HG03139 (cell line): ENCODE measurements around the gene PCDHGB4.
A peak's percentile ranks its signal among the peaks of the same experiment; 100 is the strongest.
"Not testable (repeated sequence)": the region's sequence is repeated elsewhere in the genome, so short reads cannot be mapped to it uniquely, and the experiment has no call there.

Source experiments
- ATAC-seq: cut with Tn5 transposase; IDR thresholded peaks from one replicate; pipeline ENCODE4 v1.9.1; 2021; ENCODE audit not compliant: unreplicated experiment

Gene PCDHGB4

DNA sequence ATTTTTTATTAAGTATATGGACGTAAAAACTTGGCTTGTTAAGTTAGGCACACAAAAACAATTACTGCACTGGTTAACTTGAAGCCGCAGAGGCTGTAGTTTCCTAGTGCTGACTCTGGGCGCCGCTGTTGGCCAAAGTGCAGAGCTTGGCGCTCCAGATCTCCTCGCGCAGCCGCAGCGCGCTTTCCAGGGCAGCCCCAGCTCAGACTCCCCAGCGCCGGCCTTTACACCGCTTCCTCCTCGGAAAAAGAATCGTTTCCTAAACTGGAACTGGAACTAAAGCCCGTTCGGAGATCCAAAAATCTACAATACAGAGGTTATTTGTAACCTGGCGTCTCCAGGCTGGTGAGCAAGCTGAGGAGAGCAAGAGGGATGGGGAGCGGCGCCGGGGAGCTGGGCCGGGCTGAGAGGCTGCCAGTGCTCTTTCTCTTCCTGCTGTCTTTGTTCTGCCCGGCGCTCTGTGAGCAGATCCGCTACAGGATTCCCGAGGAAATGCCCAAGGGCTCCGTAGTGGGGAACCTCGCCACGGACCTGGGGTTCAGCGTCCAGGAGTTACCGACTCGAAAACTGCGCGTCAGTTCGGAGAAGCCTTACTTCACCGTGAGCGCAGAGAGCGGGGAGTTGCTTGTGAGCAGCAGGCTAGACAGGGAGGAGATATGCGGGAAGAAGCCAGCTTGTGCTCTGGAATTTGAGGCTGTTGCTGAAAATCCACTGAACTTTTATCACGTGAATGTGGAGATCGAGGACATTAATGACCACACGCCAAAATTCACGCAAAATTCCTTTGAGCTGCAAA lies 10.5 kb downstream of the PCDHGB4 start, which contains the start of gene PCDHGB5:
Gene PCDHGB5, plus strand, starts transcription at position 192 of the 796 bp plus-strand sequence. Its CDS starts 181 bp downstream, at position 373.
- not testable (repeated sequence) for ATAC-seq

DNA sequence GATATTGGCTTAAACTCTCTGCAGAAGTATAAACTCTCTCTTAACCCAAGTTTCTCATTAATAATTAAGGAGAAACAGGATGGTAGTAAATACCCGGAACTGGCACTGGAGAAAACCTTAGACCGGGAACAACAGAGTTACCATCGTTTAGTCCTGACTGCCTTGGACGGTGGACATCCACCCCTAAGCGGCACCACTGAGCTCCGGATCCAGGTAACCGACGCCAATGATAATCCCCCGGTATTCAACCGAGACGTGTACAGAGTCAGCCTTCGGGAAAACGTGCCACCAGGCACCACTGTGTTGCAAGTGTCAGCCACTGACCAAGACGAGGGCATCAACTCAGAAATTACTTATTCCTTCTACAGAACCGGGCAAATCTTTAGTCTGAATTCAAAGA lies 11.1 kb downstream of the PCDHGB4 start:
- no peak for ATAC-seq

DNA sequence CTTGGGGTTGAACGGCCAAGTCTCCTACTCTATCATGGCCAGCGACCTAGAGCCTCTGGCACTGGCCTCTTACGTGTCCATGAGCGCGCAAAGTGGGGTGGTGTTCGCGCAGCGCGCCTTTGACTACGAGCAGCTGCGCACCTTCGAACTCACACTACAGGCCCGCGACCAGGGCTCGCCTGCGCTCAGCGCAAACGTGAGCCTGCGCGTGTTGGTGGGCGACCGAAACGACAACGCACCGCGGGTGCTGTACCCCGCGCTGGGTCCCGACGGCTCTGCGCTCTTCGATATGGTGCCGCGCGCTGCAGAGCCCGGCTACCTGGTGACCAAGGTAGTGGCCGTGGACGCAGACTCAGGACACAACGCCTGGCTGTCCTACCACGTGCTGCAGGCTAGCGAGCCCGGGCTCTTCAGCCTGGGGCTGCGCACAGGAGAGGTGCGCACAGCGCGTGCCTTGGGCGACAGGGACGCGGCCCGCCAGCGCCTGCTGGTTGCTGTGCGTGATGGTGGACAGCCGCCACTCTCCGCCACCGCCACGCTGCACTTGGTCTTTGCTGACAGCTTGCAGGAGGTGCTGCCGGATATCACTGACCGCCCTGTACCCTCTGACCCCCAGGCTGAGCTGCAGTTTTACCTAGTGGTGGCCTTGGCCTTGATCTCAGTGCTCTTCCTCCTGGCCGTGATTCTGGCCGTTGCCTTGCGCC lies 12.2 kb downstream of the PCDHGB4 start:
- no peak for ATAC-seq

DNA sequence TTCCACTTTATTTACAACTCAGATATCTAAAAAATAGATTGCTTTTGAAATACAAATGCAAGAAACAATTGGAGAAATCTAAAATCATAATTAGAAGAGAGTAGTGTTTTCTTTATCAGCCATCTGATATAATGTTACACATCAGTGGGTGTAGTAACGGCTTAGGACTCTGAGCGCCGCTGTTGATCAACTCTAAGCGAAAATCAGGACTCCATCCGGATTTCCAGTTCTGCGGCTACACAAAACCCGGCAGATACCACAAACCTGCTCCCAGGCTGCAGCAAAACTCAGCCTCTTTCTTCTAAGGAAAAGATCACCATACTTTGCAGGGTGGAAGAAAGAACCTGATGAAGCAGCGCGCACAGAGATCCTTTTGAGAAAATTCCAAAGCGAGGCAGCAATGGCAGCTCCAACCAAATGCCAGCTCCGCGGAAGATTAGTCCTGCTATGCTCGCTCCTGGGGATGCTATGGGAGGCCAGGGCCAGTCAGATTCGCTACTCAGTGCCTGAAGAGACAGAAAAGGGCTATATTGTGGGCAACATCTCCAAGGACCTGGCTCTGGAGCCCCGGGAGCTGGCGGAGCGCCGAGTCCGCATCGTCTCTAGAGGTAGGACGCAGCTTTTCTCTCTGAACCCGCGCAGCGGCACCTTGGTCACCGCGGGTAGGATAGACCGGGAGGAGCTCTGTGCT lies 15.2 kb downstream of the PCDHGB4 start, which contains the start of gene PCDHGA9:
Gene PCDHGA9, plus strand, starts transcription at position 226 of the 691 bp plus-strand sequence. Its CDS starts 175 bp downstream, at position 401.
- no peak for ATAC-seq

DNA sequence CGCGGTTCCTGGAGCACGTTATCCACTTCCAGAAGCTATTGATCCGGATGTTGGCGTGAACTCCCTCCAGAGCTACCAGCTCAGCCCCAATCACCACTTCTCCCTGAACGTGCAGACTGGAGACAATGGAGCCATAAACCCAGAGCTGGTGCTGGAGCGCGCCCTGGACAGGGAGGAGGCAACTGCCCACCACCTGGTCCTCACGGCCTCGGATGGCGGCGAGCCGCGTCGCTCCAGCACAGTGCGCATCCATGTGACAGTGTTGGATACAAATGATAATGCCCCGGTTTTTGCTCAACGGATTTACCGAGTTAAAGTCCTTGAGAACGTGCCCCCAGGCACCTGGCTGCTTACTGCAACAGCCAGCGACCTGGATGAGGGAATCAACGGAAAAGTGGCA lies 15.9 kb downstream of the PCDHGB4 start:
- ATAC-seq: no peak

DNA sequence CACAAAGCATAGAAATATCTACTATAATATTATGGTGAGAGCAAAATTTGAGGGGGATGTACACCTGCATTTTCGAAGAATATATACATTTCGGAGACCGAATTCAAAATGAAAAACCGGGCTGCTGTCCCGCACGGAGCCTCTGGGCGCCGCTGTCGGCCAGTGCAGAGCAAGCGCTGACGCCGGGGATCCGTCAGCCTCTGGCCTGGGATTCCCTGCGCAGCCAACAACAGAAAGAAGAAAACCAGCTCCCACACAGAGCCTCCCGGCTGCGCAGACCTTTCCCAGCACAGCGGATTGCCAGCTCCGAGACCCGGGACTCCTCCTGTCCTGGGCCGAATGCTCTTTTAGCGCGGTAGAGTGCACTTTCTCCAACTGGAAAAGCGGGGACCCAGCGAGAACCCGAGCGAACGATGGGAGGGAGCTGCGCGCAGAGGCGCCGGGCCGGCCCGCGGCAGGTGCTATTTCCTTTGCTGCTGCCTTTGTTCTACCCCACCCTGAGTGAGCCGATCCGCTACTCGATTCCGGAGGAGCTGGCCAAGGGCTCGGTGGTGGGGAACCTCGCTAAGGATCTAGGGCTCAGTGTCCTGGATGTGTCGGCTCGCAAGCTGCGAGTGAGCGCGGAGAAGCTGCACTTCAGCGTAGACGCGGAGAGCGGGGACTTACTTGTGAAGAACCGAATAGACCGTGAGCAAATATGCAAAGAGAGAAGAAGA lies 20.4 kb downstream of the PCDHGB4 start, which contains the start of gene PCDHGB6:
Gene PCDHGB6, plus strand, starts transcription at position 232 of the 716 bp plus-strand sequence. Its CDS starts 182 bp downstream, at position 414.
- ATAC-seq: not testable (repeated sequence)

DNA sequence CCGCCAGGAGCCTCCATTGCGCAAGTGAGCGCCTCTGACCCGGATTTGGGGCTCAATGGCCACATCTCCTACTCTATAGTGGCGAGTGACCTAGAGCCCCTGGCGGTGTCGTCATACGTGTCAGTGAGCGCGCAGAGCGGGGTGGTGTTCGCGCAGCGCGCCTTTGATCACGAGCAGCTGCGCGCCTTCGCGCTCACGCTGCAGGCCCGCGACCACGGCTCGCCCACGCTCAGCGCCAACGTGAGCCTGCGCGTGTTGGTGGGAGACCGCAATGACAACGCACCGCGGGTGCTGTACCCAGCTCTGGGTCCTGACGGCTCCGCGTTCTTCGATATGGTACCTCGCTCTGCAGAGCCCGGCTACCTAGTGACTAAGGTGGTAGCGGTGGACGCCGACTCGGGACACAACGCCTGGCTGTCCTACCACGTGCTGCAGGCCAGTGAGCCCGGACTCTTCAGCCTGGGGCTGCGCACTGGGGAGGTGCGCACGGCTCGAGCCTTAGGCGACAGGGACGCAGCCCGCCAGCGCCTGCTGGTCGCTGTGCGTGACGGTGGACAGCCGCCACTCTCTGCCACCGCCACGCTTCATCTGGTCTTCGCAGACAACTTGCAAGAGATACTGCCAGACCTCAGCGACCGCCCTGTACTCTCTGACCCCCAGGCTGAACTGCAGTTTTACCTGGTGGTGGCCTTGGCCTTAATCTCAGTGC lies 22.3 kb downstream of the PCDHGB4 start:
- no peak for ATAC-seq

DNA sequence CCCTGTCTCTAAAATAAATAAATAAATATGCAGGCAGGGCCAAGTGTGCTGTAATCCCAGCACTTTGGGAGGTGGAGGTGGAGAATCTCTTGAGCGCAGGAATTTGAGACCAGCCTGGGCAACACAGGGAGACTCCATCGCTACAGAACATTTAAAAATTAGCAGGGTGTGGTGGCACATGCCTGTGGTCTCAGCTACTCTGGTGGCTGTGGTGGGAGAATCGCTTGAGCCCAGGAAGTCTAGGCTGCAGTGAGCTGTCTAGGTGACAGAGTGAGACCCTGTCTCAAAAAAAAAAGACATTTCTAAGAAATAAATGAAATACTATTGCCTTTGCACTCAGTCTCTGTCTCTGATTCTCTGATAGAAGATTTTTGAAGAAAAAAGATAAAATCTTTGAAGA lies 24.1 kb downstream of the PCDHGB4 start:
- no peak for ATAC-seq

DNA sequence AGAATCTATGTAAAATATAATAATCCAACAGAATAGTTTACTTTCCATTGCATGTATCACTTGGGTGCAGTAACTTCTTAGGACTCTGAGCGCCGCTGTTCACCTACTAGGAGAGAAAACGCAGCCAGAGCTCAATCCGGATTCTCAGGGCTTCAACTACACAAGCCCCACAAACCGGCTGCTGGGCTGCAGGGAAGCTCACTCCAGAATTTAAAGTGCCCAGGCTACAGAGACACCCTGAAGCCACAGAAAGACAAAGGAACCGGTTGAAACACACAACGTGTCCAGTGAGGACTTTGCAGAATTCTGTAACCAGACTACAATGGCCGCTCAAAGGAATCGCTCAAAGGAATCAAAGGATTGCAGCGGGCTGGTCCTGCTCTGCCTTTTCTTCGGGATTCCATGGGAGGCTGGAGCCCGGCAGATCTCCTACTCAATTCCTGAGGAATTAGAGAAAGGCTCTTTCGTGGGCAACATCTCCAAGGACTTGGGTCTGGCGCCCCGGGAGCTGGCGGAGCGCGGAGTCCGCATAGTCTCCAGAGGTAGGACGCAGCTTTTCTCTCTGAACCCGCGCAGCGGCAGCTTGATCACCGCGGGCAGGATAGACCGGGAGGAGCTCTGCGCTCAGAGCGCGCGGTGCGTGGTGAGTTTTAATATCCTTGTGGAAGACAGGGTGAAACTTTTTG lies 25.5 kb downstream of the PCDHGB4 start, which contains the start of gene PCDHGA10:
Gene PCDHGA10, plus strand, starts transcription at position 134 of the 686 bp plus-strand sequence. Its CDS starts 189 bp downstream, at position 323.
- ATAC-seq: peak; percentile 81

DNA sequence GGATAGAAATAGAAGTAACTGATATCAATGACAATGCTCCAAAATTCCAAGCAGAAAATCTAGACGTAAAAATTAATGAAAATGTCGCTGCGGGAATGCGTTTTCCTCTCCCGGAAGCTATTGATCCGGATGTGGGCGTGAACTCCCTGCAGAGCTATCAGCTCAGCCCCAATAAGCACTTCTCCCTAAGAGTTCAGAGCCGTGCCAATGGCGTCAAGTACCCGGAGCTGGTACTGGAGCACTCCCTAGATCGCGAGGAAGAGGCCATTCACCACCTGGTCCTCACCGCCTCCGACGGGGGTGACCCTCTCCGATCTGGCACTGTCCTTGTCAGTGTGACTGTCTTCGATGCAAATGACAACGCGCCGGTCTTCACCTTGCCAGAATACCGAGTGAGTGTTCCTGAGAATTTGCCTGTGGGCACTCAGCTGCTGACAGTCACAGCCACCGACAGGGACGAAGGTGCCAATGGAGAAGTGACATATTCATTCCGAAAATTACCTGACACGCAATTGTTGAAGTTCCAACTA lies 26.1 kb downstream of the PCDHGB4 start:
- no peak for ATAC-seq

DNA sequence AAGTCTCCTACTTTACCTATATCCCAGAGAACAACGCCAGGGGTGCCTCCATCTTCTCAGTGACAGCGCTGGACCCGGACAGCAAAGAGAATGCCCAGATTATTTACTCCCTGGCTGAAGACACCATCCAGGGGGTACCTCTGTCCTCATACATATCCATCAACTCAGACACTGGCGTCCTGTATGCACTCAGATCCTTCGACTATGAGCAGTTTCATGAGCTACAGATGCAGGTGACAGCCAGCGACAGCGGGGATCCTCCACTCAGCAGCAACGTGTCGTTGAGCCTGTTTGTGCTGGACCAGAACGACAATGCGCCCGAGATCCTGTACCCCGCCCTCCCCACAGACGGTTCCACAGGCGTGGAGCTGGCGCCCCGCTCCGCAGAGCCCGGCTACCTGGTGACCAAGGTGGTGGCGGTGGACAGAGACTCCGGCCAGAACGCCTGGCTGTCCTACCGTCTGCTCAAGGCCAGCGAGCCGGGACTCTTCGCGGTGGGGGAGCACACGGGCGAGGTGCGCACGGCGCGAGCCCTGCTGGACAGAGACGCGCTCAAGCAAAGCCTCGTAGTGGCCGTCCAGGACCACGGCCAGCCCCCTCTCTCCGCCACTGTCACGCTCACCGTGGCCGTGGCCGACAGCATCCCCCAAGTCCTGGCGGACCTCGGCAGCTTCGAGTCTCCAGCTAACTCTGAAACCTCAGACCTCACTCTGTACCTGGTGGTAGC lies 27.2 kb downstream of the PCDHGB4 start:
- not testable (repeated sequence) for ATAC-seq

DNA sequence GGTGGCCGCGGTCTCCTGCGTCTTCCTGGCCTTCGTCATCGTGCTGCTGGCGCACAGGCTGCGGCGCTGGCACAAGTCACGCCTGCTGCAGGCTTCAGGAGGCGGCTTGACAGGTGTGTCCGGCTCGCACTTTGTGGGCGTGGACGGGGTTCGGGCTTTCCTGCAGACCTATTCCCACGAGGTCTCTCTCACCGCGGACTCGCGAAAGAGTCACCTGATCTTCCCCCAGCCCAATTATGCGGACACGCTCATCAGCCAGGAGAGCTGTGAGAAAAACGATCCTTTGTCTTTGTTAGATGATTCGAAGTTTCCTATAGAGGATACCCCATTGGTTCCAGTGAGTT lies 27.7 kb downstream of the PCDHGB4 start:
- ATAC-seq: not testable (repeated sequence)

DNA sequence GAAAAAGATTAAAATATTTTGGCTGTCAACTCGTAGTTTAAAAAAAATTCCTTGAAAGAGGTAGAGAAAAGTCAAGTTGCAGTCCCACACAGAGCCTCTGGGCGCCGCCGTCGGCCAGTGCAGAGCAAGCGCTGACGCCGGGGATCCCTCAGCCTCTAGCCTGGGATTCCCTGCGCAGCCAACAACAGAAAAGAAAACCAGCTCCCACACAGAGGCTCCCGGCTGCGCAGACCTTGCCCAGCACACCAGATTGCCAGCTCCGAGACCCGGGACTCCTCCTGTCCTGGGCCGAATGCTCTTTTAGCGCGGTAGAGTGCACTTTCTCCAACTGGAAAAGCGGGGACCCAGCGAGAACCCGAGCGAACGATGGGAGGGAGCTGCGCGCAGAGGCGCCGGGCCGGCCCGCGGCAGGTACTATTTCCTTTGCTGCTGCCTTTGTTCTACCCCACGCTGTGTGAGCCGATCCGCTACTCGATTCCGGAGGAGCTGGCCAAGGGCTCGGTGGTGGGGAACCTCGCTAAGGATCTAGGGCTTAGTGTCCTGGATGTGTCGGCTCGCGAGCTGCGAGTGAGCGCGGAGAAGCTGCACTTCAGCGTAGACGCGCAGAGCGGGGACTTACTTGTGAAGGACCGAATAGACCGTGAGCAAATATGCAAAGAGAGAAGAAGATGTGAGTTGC lies 30.1 kb downstream of the PCDHGB4 start, which contains the start of gene PCDHGB7:
Gene PCDHGB7, plus strand, starts transcription at position 184 of the 679 bp plus-strand sequence. Its CDS starts 183 bp downstream, at position 367.
- peak; percentile 68 for ATAC-seq

DNA sequence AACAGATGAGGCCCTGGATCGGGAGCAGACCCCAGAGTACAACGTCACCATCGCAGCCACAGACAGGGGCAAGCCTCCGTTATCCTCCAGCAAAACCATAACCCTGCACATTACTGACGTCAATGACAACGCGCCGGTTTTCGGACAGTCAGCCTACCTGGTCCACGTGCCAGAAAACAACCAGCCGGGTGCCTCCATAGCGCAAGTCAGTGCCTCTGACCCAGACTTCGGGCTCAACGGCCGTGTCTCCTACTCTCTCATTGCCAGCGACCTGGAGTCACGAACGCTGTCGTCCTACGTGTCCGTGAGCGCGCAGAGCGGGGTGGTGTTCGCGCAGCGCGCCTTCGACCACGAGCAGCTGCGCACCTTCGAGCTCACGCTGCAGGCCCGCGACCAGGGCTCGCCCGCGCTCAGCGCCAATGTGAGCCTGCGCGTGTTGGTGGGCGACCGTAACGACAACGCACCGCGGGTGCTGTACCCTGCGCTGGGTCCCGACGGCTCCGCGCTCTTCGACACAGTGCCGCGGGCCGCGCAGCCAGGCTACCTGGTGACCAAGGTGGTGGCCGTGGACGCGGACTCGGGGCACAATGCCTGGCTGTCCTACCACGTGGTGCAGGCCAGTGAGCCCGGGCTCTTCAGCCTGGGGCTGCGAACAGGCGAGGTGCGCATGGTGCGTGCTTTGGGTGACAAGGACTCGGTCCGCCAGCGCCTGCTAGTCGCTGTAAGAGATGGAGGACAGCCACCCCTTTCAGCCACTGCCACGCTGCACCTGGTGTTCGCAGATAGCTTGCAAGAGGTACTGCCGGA lies 31.8 kb downstream of the PCDHGB4 start:
- ATAC-seq: no peak

DNA sequence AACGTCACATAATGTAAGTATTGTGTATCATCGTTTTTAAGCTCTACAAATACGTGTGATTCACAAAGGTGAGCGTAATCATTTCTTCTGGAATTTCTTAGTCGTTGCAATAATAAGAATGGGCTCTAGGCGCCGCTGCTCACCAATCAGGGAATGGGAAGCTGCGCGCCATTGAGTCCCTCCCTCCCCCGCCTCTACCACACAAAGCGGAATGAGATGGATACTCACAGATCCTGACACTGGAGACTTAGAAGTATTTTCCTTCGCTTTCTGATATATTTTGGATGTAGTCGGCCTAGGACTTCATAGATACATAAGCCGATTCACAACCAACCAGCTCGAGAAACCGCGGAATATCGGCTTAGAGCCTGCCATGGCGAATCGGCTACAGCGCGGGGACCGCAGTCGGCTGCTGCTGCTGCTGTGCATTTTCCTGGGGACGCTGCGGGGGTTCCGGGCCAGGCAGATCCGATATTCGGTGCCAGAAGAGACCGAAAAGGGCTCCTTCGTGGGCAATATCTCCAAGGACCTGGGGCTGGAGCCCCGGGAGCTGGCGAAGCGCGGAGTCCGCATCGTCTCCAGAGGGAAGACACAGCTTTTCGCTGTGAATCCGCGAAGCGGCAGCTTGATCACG lies 33.5 kb downstream of the PCDHGB4 start, which contains the start of gene PCDHGA11:
Gene PCDHGA11, plus strand, starts transcription at position 197 of the 634 bp plus-strand sequence. Its CDS starts 177 bp downstream, at position 374.
- ATAC-seq: no peak

DNA sequence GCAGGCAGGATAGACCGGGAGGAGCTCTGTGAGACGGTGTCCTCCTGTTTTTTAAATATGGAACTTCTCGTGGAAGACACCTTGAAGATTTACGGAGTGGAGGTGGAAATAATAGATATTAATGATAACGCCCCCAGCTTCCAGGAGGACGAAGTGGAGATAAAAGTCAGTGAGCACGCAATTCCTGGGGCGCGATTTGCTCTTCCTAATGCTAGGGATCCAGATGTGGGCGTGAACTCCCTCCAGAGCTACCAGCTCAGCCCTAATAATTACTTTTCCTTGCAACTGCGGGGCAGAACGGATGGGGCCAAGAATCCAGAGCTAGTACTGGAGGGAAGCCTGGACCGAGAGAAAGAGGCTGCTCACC lies 34.0 kb downstream of the PCDHGB4 start:
- no peak for ATAC-seq
